ENCODE data around the gene ATP1B3. TPM values are rescaled to one million over a fixed set of nuclear protein-coding genes. Genes with fewer than 3 reads are reported as not detected.

ATP1B3 gene
- total RNA-seq, 2 donors from 2014 or later: 182 to 194 TPM

- no peaks in the 10 kb centered on the region for H3K4me1 ChIP-seq (ENCODE audit: control insufficient read depth, insufficient read depth, low read length)
- Mint-ChIP-seq H3K27me3 (ENCODE audit: insufficient read depth) (no peaks in the 10 kb centered on the region), H3K4me1 (no peaks in the 10 kb centered on the region), H3K36me3 (ENCODE audit: low read depth) (peaks cover 49% of the 10 kb centered on the region), H3K27ac (no peak overlapping the region), H3K9me3 (no peaks in the 10 kb centered on the region), H3K4me3 (no peak overlapping the region)
- no peak overlapping the region for H3K27ac ChIP-seq (ENCODE audit: low read depth, low read length)
- DNase-seq: no peak
- WGBS, 2 experiments (ENCODE audit: insufficient coverage in 1 of 2, insufficient read length in 1 of 2): 91 to 100% methylated on average over 2 to 3 of the region's 3 CpGs
- H3K27me3 ChIP-seq (ENCODE audit: control insufficient read depth, insufficient read depth, low read length, poor library complexity, severe bottlenecking): no peaks in the 10 kb centered on the region
- TF ChIP-seq CTCF (conservative IDR thresholded peaks at IDR 0.05): no peak
- H3K4me3 ChIP-seq (ENCODE audit: low read length): no peak overlapping the region
- no peak overlapping the region for H3K9ac ChIP-seq (ENCODE audit: extremely low read depth, low read length, poor library complexity, severe bottlenecking)
- peaks cover 29% of the 10 kb centered on the region for H3K36me3 ChIP-seq (ENCODE audit: control insufficient read depth, insufficient read depth, low read length)
- no peaks in the 10 kb centered on the region for H3K9me3 ChIP-seq (ENCODE audit: control insufficient read depth, low read length)
These were observed 84.3 kb downstream of the ATP1B3 start for GRCh38 chr3:141960731-141961130.

- 97 to 100% methylated on average over 2 to 4 of the region's 4 CpGs for WGBS, 2 experiments (ENCODE audit: insufficient coverage in 1 of 2, insufficient read length in 1 of 2)
- no peak for TF ChIP-seq CTCF (conservative IDR thresholded peaks at IDR 0.05)
- DNase-seq: no peak
- Histone ChIP-seq H3K27ac (ENCODE audit: low read depth, low read length) (no peak overlapping the region), H3K9ac (ENCODE audit: extremely low read depth, low read length, poor library complexity, severe bottlenecking) (no peak overlapping the region), H3K27me3 (ENCODE audit: control insufficient read depth, insufficient read depth, low read length, poor library complexity, severe bottlenecking) (no peaks in the 10 kb centered on the region), H3K36me3 (ENCODE audit: control insufficient read depth, insufficient read depth, low read length) (peaks cover 30% of the 10 kb centered on the region), H3K4me3 (ENCODE audit: low read length) (no peak overlapping the region), H3K4me1 (ENCODE audit: control insufficient read depth, insufficient read depth, low read length) (no peaks in the 10 kb centered on the region), H3K9me3 (ENCODE audit: control insufficient read depth, low read length) (no peaks in the 10 kb centered on the region)
- H3K36me3 Mint-ChIP-seq (ENCODE audit: low read depth): peaks cover 47% of the 10 kb centered on the region
- H3K9me3 Mint-ChIP-seq: no peaks in the 10 kb centered on the region
- no peak overlapping the region for H3K4me3 Mint-ChIP-seq
- no peaks in the 10 kb centered on the region for H3K4me1 Mint-ChIP-seq
- H3K27me3 Mint-ChIP-seq (ENCODE audit: insufficient read depth): no peaks in the 10 kb centered on the region
- H3K27ac Mint-ChIP-seq: no peak overlapping the region
These were observed 86.9 kb downstream of the ATP1B3 start for GRCh38 chr3:141963301-141963700.

- Mint-ChIP-seq H3K27ac (no peak overlapping the region), H3K4me3 (no peak overlapping the region), H3K36me3 (ENCODE audit: low read depth) (peaks cover 45% of the 10 kb centered on the region), H3K9me3 (no peaks in the 10 kb centered on the region), H3K4me1 (no peaks in the 10 kb centered on the region), H3K27me3 (ENCODE audit: insufficient read depth) (no peaks in the 10 kb centered on the region)
- Histone ChIP-seq H3K27ac (ENCODE audit: low read depth, low read length) (no peak overlapping the region), H3K36me3 (ENCODE audit: control insufficient read depth, insufficient read depth, low read length) (peaks cover 27% of the 10 kb centered on the region), H3K4me1 (ENCODE audit: control insufficient read depth, insufficient read depth, low read length) (no peaks in the 10 kb centered on the region), H3K4me3 (ENCODE audit: low read length) (no peak overlapping the region), H3K27me3 (ENCODE audit: control insufficient read depth, insufficient read depth, low read length, poor library complexity, severe bottlenecking) (no peaks in the 10 kb centered on the region), H3K9me3 (ENCODE audit: control insufficient read depth, low read length) (no peaks in the 10 kb centered on the region), H3K9ac (ENCODE audit: extremely low read depth, low read length, poor library complexity, severe bottlenecking) (no peak overlapping the region)
- no CpG with 5 or more reads among the region's 1 CpG for WGBS, 2 experiments (ENCODE audit: insufficient coverage in 1 of 2, insufficient read length in 1 of 2)
- no peak for DNase-seq
- no peak for TF ChIP-seq CTCF (conservative IDR thresholded peaks at IDR 0.05)
These were observed 89.0 kb downstream of the ATP1B3 start for GRCh38 chr3:141965471-141965870.

Measured in endodermal cell (in vitro differentiated cells).